Measurements from ENCODE around the gene PIH1D1.

Gene PIH1D1

DNA sequence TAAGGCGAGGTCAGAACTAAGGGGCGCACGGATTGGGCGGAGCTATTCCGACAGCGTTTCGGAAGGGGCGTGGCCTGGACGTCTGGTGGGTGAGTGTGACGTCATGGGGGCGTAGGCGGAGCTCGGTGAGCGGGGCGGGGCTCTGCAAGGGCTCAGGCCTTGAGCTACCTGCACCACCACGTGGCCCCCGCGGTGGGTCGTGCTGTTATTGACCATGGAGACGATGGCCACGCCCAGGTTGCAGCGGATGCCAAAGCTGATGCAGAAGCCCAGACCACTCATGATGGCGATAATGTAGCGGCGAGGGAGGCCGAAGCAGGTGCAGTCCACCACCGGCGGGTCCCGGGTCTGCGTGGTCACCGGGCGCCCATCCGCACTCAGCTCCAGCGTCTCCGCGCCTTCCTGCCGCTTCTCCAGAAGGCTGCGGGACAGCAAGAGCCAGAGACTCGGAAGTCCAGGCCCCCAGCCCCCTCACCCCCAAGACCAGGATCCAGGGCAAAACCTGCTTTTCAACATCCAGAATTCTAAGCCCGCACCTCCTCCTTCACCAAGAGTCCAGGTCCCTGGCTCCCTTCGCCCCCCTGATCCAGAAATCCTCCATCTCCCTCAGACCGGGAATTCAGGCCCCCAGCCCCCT is 15.1 kb downstream of the PIH1D1 start:
- in situ Hi-C loops (cut with MboI; ENCODE audit: low sequenced_read_pairs), result no loop called here

DNA sequence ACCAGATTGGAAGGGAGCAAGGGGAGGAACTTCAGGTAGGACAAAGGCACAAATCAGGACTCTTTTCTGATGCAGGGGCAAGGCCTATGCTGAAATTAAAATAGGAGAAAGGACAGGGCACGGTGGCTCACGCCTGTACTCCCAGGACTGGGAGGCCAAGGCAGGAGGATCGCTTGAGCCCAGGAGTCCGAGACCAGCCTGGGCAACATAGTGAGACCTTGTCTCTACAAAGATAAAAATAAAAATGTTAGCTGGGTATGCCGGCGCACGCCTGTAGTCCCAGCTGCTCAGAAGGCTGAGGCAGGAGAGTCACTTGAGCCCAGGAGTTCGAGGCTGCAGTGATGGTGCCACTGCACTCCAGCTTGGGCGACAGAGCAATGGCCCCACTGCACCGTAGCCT is 15.9 kb downstream of the PIH1D1 start:
- in situ Hi-C loops (cut with MboI; ENCODE audit: low sequenced_read_pairs), result no loop called here

DNA sequence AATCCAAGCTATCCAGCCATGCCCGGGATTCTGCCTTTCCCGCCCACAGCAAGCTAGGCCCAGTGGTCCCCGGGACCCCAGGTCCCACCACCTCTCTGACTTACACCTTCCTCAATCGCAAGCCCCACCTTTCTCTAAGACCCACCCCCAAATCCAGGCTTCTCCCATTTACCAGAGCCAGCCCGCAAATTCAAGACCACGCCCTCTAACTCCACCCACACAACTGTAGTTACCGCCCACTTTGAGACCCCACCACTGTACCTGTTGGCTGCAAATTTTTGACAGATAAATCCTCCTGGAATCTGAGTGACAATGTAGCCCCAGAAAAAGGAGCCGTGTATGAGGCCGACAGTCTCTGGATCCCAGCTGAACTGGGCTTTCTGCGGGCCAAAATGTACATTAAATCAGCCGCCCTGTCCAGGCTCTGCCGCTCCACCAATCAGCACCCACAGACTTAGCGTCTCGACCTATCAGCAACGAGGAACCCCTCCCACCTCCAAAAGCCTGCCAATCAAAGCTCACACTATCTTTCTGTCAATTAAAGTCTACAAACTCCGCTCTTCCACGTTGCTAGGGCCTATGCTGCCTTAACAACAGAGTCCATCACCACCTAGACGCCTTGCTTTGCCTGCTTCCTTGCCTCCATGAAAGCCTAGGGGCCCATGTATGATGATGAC is 16.6 kb downstream of the PIH1D1 start:
- in situ Hi-C loops (cut with MboI; ENCODE audit: low sequenced_read_pairs), result no loop called here

- in situ Hi-C loops (cut with MboI; ENCODE audit: low sequenced_read_pairs), result no loop called here
Measured at GRCh38 chr19:49433240-49433901, 18.2 kb downstream of the PIH1D1 start.

GRCh38 chr19:49432141-49433073 is 19.2 kb downstream of the PIH1D1 start:
- in situ Hi-C loops (cut with MboI; ENCODE audit: low sequenced_read_pairs), result no loop called here

- in situ Hi-C loops (cut with MboI; ENCODE audit: low sequenced_read_pairs), result no loop called here
Measured at GRCh38 chr19:49431330-49431749, 20.3 kb downstream of the PIH1D1 start.

DNA sequence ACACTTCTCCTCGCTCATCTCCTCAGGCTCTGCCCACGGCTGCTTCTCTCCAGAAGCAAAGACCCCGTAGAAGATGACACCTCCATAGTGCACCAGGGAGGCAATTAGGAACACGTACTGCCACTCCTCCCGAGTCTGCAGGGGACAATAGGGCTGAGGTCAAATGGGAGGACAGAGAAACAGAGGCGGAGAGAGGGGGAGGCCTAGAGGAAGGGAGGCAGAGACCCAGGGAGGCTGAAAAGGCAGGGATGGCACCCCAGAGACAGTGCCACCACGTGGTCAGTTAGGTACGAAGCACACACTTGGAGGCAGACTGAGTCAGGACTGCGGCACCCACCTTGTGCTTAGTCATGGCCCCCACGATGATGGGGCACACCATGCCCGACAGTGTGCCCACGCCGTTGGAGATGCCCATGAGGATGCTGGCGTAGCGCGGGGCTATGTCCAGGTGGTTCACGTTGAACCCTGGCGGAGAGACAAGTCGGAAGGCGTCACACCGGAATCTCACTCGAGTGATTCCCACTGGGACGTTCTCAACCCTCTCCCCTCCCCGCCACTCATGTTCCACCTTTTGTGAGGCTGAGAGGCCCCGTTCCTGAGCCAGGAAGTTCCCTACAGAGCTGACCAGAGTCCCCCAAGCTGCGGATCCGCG is 20.8 kb downstream of the PIH1D1 start:
- in situ Hi-C loops (cut with MboI; ENCODE audit: low sequenced_read_pairs), result no loop called here

DNA sequence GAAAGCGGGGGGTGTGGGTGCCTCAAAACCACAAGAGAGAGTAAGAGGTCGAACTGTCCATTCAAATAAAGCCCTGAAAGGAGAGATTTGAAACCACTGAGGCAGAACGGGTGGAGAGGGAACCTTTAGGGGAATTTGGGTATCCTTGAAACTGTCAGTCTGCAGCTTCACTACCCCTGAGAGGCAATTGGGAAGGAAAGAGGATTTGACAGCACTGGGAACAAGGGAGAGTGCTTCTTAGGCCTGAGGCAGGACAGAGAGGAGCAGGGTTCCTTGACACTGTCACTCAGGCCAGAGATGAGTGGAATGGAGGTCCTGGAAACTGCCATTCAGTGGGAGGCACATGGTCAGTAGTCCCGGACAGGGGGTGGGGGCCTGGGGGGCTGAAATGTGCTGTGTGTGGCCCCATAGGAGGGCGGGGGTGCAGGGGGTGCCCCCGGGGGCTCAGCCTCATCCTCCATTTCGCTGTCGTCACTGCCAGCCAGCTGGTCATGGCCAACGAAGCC is 21.4 kb downstream of the PIH1D1 start:
- in situ Hi-C loops (cut with MboI; ENCODE audit: low sequenced_read_pairs), result no loop called here

GRCh38 chr19:49428547-49429451 is 22.8 kb downstream of the PIH1D1 start:
- in situ Hi-C loops (cut with MboI; ENCODE audit: low sequenced_read_pairs), result loop anchor here (5.0 kb wide), 1 partner anchor 36 kb away; no protein-coding TSS in a partner anchor

DNA sequence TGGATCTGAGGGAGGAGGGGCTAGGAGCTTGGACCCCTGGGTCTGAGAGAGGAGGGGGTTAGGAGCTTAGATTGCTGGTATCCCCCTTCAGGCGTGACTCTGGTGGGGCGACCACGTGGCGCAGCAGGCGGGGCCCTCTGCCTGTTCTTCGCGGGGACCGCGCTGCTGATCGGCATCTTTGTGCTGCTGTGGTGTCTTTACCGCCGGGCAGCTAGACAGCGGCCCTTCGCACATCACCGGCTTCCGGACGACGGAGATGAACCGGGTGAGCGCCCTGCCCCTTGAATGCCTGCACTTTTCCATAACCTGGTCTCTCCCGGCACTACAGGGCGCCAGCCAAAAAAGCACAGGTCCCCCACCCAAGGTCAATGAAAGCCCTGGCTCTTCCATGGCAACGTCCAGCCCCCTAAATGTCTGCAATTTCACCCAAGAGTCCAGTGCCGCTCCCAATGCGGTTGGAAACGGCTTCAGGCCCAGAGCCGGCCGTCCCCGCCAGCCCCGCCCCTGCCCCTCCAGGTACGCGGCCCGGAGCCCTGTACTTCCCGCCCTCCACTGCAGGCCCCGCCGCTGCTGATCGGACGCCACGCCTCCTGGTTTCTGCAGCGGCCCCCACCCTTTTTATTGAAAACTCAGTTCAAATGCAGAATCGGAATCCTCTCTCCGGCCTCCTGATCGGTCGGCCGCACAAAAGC is 23.6 kb downstream of the PIH1D1 start:
- in situ Hi-C loops (cut with MboI; ENCODE audit: low sequenced_read_pairs), result loop anchor here (5.0 kb wide), 1 partner anchor 36 kb away; no protein-coding TSS in a partner anchor

GRCh38 chr19:49427339-49427738 is 24.3 kb downstream of the PIH1D1 start:
- in situ Hi-C loops (cut with MboI; ENCODE audit: low sequenced_read_pairs), result loop anchor here (5.0 kb wide), 1 partner anchor 35 kb away; no protein-coding TSS in a partner anchor

- in situ Hi-C loops (cut with MboI; ENCODE audit: low sequenced_read_pairs), result loop anchor here (5.0 kb wide), 1 partner anchor 34 kb away; no protein-coding TSS in a partner anchor
Measured at GRCh38 chr19:49425922-49426592, 25.6 kb downstream of the PIH1D1 start.

- in situ Hi-C loops (cut with MboI; ENCODE audit: low sequenced_read_pairs), result loop anchor here (5.0 kb wide), 1 partner anchor 33 kb away; no protein-coding TSS in a partner anchor
Measured at GRCh38 chr19:49425178-49425577, 26.4 kb downstream of the PIH1D1 start, which contains the start of gene GFY. TSS of gene GFY (plus strand) at chr19:49425388. CDS start at chr19:49426431, 1,043 bp downstream.

DNA sequence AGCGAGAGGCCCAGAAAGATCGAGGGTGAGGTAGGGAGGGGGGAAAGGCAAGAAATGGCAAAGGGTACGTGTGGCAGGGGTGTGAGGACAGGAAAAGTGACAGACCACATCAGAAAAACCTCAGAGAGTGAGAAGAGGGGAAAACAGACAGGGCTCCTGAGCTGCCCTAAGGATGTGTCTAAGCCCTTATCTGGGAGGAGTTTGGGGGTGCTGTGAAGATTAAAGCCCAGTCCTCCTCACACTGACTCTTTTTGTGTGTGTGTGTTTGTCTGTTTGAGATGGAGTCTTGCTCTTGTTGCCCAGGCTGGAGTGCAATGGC is 27.7 kb downstream of the PIH1D1 start:
- in situ Hi-C loops (cut with MboI; ENCODE audit: low sequenced_read_pairs), result no loop called here

DNA sequence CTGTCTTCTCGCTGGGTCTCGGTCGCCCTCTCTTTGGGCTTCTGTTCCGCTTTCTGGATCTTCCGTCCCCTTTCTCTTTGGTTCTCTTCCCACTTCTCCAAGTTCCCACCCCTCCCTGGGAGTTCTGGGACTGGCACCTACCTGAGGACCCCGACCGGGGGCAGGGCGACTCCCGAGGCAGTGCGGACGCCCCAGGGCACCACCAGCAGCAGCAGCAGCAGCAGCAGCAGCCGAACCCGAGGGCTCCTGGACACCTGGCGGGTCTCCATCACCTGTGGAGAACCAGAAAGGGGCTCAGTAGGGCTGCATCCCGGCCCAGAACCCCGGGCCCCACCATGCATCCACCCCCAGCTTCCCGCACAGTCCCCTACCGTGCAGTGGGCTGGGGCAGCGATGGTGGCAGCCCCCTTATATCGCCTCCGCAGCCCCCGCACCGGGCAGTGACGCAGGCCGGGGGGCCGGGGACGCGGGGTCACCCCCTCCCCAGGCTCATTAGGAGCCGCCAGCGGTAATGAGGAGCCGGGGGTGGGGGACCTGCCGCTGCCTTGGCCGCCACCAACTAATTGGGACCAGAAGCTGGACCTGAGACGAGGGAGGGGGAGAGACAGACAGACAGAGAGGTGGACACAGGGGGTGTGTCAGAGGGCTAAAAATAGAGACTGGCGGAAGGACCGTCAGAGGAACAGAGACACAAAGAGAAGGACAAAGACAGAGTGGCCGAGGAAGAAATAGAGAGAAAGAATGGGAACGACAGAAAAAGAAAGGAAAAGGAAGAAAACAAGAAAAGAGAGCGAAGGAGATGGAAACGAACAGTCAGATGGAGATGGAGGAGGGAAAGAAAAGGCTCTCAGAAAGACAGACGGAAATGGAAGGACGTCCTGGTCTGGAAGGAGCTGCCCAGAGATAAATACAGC is 28.3 kb downstream of the PIH1D1 start, which contains the start of gene PTH2:
Gene PTH2 (minus strand): TSS at position 371 of the 914 bp plus-strand sequence. CDS start 102 bp downstream, at position 269.
- in situ Hi-C loops (cut with MboI; ENCODE audit: low sequenced_read_pairs), result no loop called here

GRCh38 chr19:49422407-49423070 is 29.1 kb downstream of the PIH1D1 start:
- in situ Hi-C loops (cut with MboI; ENCODE audit: low sequenced_read_pairs), result no loop called here
